ENCODE results near the gene IPO4.
A peak's percentile ranks its signal among the peaks of the same experiment; 100 is the strongest.

Gene IPO4

GRCh38 chr14:24160850-24161804 lies 27.5 kb downstream of the IPO4 start, which contains the start of gene IRF9:
TSS of gene IRF9 (plus strand) at chr14:24161265. CDS start at chr14:24162145, 880 bp downstream.
- peak; percentile 76 for TF ChIP-seq CTCF (IDR thresholded peaks at IDR 0.05; ENCODE audit: low read depth, low read length)
- H3K4me3 ChIP-seq (ENCODE audit: low read depth, low read length): peak within 1 kb of the TSS; percentile 68

GRCh38 chr14:24160499-24160849 lies 28.1 kb downstream of the IPO4 start:
- no peak overlapping the region for H3K4me3 ChIP-seq (ENCODE audit: low read depth, low read length)
- no peak for TF ChIP-seq CTCF (IDR thresholded peaks at IDR 0.05; ENCODE audit: low read depth, low read length)

GRCh38 chr14:24159777-24160498 lies 28.7 kb downstream of the IPO4 start:
- TF ChIP-seq CTCF (IDR thresholded peaks at IDR 0.05; ENCODE audit: low read depth, low read length): no peak

GRCh38 chr14:24157331-24157730 lies 31.3 kb downstream of the IPO4 start:
- no peak for TF ChIP-seq CTCF (IDR thresholded peaks at IDR 0.05; ENCODE audit: low read depth, low read length)
- no peak overlapping the region for H3K4me3 ChIP-seq (ENCODE audit: low read depth, low read length)

More at GRCh38 chr14:24159777-24160498, 28.7 kb downstream of the IPO4 start:
- no peak overlapping the region for H3K4me3 ChIP-seq (ENCODE audit: low read depth, low read length)

GRCh38 chr14:24156840-24157239 lies 31.8 kb downstream of the IPO4 start:
- no peak for TF ChIP-seq CTCF (IDR thresholded peaks at IDR 0.05; ENCODE audit: low read depth, low read length)
- H3K4me3 ChIP-seq (ENCODE audit: low read depth, low read length): no peak overlapping the region

GRCh38 chr14:24155100-24155499 lies 33.5 kb downstream of the IPO4 start:
- no peak for TF ChIP-seq CTCF (IDR thresholded peaks at IDR 0.05; ENCODE audit: low read depth, low read length)
- H3K4me3 ChIP-seq (ENCODE audit: low read depth, low read length): no peak overlapping the region
